Neuron (in vitro differentiated cells): ENCODE data around the gene KCTD1.

Experiments used
- H2AFZ ChIP-seq: one replicate; pipeline ENCODE4 v1.6.1; 2013; ENCODE audit warnings: low read depth, mild to moderate bottlenecking, inconsistent platforms, low read length, moderate library complexity
- H3K27me3 ChIP-seq: one replicate; pipeline ENCODE4 v1.6.1; 2013; ENCODE audit warnings: low read length; ENCODE audit not compliant: insufficient read depth
- H3K36me3 ChIP-seq: one replicate; pipeline ENCODE4 v1.6.1; 2013; ENCODE audit warnings: low read length; ENCODE audit not compliant: insufficient read depth
- H3K4me1 ChIP-seq: one replicate; pipeline ENCODE4 v1.6.1; 2013; ENCODE audit warnings: low read length; ENCODE audit not compliant: insufficient read depth
- H3K4me3 ChIP-seq: 2 replicates; pipeline ENCODE4 v1.5.1; 2013; ENCODE audit warnings: mild to moderate bottlenecking, low read length, moderate library complexity
- H3K9me3 ChIP-seq: one replicate; pipeline ENCODE4 v1.6.1; 2013; ENCODE audit warnings: low read length

Gene KCTD1

GRCh38 chr18:26497866-26498265, 50.5 kb downstream of the KCTD1 start:
- peaks cover 52% of the 10 kb centered on the region for H3K36me3 ChIP-seq
- no peaks in the 10 kb centered on the region for H3K9me3 ChIP-seq
- H3K4me3 ChIP-seq: no peak overlapping the region
- no peaks in the 10 kb centered on the region for H3K27me3 ChIP-seq
- H3K4me1 ChIP-seq: no peaks in the 10 kb centered on the region
- H2AFZ ChIP-seq: no peak overlapping the region

- Histone ChIP-seq H3K27me3 (no peaks in the 10 kb centered on the region), H3K36me3 (peaks cover 58% of the 10 kb centered on the region), H2AFZ (no peak overlapping the region), H3K4me1 (no peaks in the 10 kb centered on the region), H3K4me3 (no peak overlapping the region), H3K9me3 (no peaks in the 10 kb centered on the region)
Observed at GRCh38 chr18:26496528-26496927, 51.8 kb downstream of the KCTD1 start.

- Histone ChIP-seq H3K4me1 (no peaks in the 10 kb centered on the region), H2AFZ (no peak overlapping the region), H3K4me3 (no peak overlapping the region), H3K9me3 (peaks cover 2% of the 10 kb centered on the region), H3K27me3 (no peaks in the 10 kb centered on the region), H3K36me3 (peaks cover 58% of the 10 kb centered on the region)
Observed at GRCh38 chr18:26495287-26495686, 53.1 kb downstream of the KCTD1 start.

- Histone ChIP-seq H3K36me3 (peaks cover 54% of the 10 kb centered on the region), H3K4me1 (no peaks in the 10 kb centered on the region), H3K9me3 (peaks cover 4% of the 10 kb centered on the region), H3K27me3 (no peaks in the 10 kb centered on the region), H3K4me3 (no peak overlapping the region), H2AFZ (no peak overlapping the region)
Observed at GRCh38 chr18:26493021-26493420, 55.3 kb downstream of the KCTD1 start.

- no peaks in the 10 kb centered on the region for H3K4me1 ChIP-seq
- H3K36me3 ChIP-seq: peaks cover 39% of the 10 kb centered on the region
- no peak overlapping the region for H2AFZ ChIP-seq
- H3K27me3 ChIP-seq: no peaks in the 10 kb centered on the region
- peaks cover 4% of the 10 kb centered on the region for H3K9me3 ChIP-seq
- H3K4me3 ChIP-seq: no peak overlapping the region
Observed at GRCh38 chr18:26491194-26491816, 57.0 kb downstream of the KCTD1 start.

GRCh38 chr18:26489881-26490280, 58.5 kb downstream of the KCTD1 start:
- H3K9me3 ChIP-seq: peaks cover 4% of the 10 kb centered on the region
- no peak overlapping the region for H3K4me3 ChIP-seq
- H3K4me1 ChIP-seq: no peaks in the 10 kb centered on the region
- H3K27me3 ChIP-seq: no peaks in the 10 kb centered on the region
- no peak overlapping the region for H2AFZ ChIP-seq
- peaks cover 31% of the 10 kb centered on the region for H3K36me3 ChIP-seq

GRCh38 chr18:26489191-26489590, 59.2 kb downstream of the KCTD1 start:
- H3K27me3 ChIP-seq: no peaks in the 10 kb centered on the region
- H3K9me3 ChIP-seq: peaks cover 4% of the 10 kb centered on the region
- H3K36me3 ChIP-seq: peaks cover 30% of the 10 kb centered on the region
- H3K4me3 ChIP-seq: no peak overlapping the region
- H3K4me1 ChIP-seq: no peaks in the 10 kb centered on the region
- H2AFZ ChIP-seq: no peak overlapping the region

- H3K9me3 ChIP-seq: peaks cover 5% of the 10 kb centered on the region
- H2AFZ ChIP-seq: no peak overlapping the region
- H3K36me3 ChIP-seq: peaks cover 30% of the 10 kb centered on the region
- no peaks in the 10 kb centered on the region for H3K27me3 ChIP-seq
- no peaks in the 10 kb centered on the region for H3K4me1 ChIP-seq
- H3K4me3 ChIP-seq: no peak overlapping the region
Observed at GRCh38 chr18:26488417-26489009, 59.8 kb downstream of the KCTD1 start.

- no peaks in the 10 kb centered on the region for H3K27me3 ChIP-seq
- no peak overlapping the region for H3K4me3 ChIP-seq
- peaks cover 6% of the 10 kb centered on the region for H3K9me3 ChIP-seq
- no peaks in the 10 kb centered on the region for H3K4me1 ChIP-seq
- peaks cover 25% of the 10 kb centered on the region for H3K36me3 ChIP-seq
- no peak overlapping the region for H2AFZ ChIP-seq
Observed at GRCh38 chr18:26487437-26487836, 60.9 kb downstream of the KCTD1 start.

GRCh38 chr18:26483633-26484032, 64.7 kb downstream of the KCTD1 start:
- Histone ChIP-seq H2AFZ (no peak overlapping the region), H3K27me3 (no peaks in the 10 kb centered on the region), H3K4me1 (no peaks in the 10 kb centered on the region), H3K36me3 (no peaks in the 10 kb centered on the region), H3K9me3 (peaks cover 2% of the 10 kb centered on the region), H3K4me3 (no peak overlapping the region)

- Histone ChIP-seq H3K4me1 (peaks cover 5% of the 10 kb centered on the region), H3K27me3 (no peaks in the 10 kb centered on the region), H3K36me3 (no peaks in the 10 kb centered on the region), H3K4me3 (no peak overlapping the region), H2AFZ (no peak overlapping the region), H3K9me3 (peaks cover 2% of the 10 kb centered on the region)
Observed at GRCh38 chr18:26482569-26482968, 65.8 kb downstream of the KCTD1 start.

GRCh38 chr18:26480897-26481795, 67.2 kb downstream of the KCTD1 start:
- Histone ChIP-seq H3K27me3 (no peaks in the 10 kb centered on the region), H3K9me3 (peaks cover 2% of the 10 kb centered on the region), H3K4me3 (no peak overlapping the region), H3K4me1 (peaks cover 5% of the 10 kb centered on the region), H2AFZ (no peak overlapping the region), H3K36me3 (peaks cover 4% of the 10 kb centered on the region)

GRCh38 chr18:26479681-26480079, 68.7 kb downstream of the KCTD1 start:
- no peak overlapping the region for H2AFZ ChIP-seq
- H3K36me3 ChIP-seq: peaks cover 18% of the 10 kb centered on the region
- H3K27me3 ChIP-seq: no peaks in the 10 kb centered on the region
- no peak overlapping the region for H3K4me3 ChIP-seq
- H3K9me3 ChIP-seq: peaks cover 2% of the 10 kb centered on the region
- H3K4me1 ChIP-seq: peaks cover 5% of the 10 kb centered on the region
